ENCODE data around the gene B3GNT4.

B3GNT4 gene

DNA sequence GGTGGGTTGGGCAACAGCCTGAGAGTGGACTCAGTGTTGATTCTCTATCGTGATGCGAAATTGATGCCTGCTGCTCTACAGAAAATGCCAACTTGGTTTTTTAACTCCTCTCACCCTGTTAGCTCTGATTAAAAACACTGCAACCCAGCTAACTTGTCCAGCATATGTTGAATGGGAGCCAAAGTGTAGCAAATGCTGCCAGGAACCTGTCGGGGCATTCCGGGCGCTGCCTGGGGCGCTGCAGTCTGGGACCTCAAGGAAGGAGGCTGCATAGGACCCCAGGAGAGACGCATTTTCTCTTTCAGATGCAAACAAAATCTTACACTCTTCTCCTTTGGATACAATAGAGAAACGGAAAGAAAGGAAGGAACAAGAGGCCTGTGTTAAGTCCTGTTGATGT lies 3.9 kb downstream of the B3GNT4 start:
- H3K27ac ChIP-seq (replicated peaks) = no peak overlapping the region
- peaks cover 24% of the 10 kb centered on the region for H3K27me3 ChIP-seq (ENCODE audit: insufficient read depth, poor library complexity, severe bottlenecking)
- DNase-seq (ENCODE audit: low read depth in 1 of 2, low spot score in 1 of 2) = no peak
- H3K4me3 ChIP-seq (replicated peaks; ENCODE audit: insufficient read depth, low read length) = no peak overlapping the region
- no peak for TF ChIP-seq GABPA (IDR thresholded peaks at IDR 0.05; ENCODE audit: low read depth)
- TF ChIP-seq, protein P1, sequence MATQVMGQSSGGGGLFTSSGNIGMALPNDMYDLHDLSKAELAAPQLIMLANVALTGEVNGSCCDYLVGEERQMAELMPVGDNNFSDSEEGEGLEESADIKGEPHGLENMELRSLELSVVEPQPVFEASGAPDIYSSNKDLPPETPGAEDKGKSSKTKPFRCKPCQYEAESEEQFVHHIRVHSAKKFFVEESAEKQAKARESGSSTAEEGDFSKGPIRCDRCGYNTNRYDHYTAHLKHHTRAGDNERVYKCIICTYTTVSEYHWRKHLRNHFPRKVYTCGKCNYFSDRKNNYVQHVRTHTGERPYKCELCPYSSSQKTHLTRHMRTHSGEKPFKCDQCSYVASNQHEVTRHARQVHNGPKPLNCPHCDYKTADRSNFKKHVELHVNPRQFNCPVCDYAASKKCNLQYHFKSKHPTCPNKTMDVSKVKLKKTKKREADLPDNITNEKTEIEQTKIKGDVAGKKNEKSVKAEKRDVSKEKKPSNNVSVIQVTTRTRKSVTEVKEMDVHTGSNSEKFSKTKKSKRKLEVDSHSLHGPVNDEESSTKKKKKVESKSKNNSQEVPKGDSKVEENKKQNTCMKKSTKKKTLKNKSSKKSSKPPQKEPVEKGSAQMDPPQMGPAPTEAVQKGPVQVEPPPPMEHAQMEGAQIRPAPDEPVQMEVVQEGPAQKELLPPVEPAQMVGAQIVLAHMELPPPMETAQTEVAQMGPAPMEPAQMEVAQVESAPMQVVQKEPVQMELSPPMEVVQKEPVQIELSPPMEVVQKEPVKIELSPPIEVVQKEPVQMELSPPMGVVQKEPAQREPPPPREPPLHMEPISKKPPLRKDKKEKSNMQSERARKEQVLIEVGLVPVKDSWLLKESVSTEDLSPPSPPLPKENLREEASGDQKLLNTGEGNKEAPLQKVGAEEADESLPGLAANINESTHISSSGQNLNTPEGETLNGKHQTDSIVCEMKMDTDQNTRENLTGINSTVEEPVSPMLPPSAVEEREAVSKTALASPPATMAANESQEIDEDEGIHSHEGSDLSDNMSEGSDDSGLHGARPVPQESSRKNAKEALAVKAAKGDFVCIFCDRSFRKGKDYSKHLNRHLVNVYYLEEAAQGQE (IDR thresholded peaks at IDR 0.05; ENCODE audit: insufficient replicate concordance, low read depth) = no peak
- TF ChIP-seq POLR2AphosphoS5 (IDR thresholded peaks at IDR 0.05; ENCODE audit: low read depth) = no peak
- no peak for TF ChIP-seq SPI1 (IDR thresholded peaks at IDR 0.05; ENCODE audit: borderline replicate concordance, low read depth)
- TF ChIP-seq, protein P2, sequence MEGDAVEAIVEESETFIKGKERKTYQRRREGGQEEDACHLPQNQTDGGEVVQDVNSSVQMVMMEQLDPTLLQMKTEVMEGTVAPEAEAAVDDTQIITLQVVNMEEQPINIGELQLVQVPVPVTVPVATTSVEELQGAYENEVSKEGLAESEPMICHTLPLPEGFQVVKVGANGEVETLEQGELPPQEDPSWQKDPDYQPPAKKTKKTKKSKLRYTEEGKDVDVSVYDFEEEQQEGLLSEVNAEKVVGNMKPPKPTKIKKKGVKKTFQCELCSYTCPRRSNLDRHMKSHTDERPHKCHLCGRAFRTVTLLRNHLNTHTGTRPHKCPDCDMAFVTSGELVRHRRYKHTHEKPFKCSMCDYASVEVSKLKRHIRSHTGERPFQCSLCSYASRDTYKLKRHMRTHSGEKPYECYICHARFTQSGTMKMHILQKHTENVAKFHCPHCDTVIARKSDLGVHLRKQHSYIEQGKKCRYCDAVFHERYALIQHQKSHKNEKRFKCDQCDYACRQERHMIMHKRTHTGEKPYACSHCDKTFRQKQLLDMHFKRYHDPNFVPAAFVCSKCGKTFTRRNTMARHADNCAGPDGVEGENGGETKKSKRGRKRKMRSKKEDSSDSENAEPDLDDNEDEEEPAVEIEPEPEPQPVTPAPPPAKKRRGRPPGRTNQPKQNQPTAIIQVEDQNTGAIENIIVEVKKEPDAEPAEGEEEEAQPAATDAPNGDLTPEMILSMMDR (IDR thresholded peaks at IDR 0.05; ENCODE audit: insufficient read depth, low read length) = no peak

DNA sequence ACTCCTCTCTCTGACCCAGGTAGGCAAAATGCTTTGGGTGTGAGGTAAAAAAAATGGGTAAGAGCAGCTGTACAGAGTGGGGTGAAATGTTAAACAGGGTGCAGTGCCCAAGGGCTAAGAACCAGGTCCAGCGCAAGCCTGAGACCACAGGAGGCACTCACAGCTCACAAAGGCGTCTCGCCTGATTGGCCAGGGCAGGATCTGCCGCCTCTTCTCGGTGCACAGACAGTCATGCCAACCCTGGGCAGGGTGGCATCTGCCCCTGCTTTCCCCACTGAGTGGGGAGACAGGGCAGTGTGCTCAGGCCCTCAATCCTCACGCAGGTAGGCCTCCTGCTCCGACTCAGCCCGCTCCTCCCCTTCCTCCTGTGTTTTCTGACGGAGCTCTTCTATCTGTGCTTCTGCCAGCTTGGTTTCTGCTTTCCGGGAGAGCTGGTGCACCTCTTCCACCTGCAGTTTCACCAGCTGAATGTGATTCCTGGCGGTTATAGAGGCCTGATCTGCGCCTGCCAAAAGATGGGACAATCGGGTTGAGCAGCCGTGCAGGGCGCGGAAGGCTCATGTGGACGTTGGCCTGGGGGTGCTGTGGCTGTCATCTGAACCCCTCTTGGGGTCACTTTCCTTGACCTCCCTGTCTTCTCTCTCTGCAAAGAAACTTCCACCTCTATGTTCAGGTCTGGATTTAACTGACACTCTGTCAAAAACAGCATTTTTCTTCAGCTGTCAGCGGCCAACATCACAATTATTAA lies 4.7 kb downstream of the B3GNT4 start:
- TF ChIP-seq, protein P2 (IDR thresholded peaks at IDR 0.05; ENCODE audit: insufficient read depth, low read length) = no peak
- TF ChIP-seq GABPA (IDR thresholded peaks at IDR 0.05; ENCODE audit: low read depth) (no peak), SPI1 (IDR thresholded peaks at IDR 0.05; ENCODE audit: borderline replicate concordance, low read depth) (no peak), POLR2AphosphoS5 (IDR thresholded peaks at IDR 0.05; ENCODE audit: low read depth) (no peak)
- TF ChIP-seq, protein P1 (IDR thresholded peaks at IDR 0.05; ENCODE audit: insufficient replicate concordance, low read depth) = no peak
- DNase-seq (ENCODE audit: low read depth in 1 of 2, low spot score in 1 of 2) = no peak
- Histone ChIP-seq H3K27ac (replicated peaks) (no peak overlapping the region), H3K4me3 (replicated peaks; ENCODE audit: insufficient read depth, low read length) (no peak overlapping the region), H3K27me3 (ENCODE audit: insufficient read depth, poor library complexity, severe bottlenecking) (peaks cover 15% of the 10 kb centered on the region)

DNA sequence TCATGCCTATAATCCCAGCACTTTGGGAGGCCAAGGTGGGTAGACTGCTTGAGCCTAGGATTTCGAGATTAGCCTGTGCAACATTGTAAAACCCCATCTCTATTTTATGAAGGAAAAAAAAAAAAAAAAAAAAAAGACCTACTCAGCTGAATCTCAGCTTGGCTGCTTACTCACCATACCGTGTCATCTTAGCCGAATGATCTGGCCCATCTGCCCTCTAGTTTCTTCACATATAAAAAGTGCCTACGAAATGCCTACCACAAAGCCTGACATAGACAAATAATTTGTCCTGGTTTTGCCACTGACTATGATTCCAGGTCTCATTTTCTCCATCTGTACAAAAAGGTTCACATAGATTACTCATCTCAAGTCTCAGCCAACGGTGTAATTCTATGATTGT lies 12.3 kb downstream of the B3GNT4 start:
- H3K4me3 ChIP-seq (replicated peaks; ENCODE audit: insufficient read depth, low read length) = no peak overlapping the region
- TF ChIP-seq, protein P1 (IDR thresholded peaks at IDR 0.05; ENCODE audit: insufficient replicate concordance, low read depth) = no peak
- TF ChIP-seq POLR2AphosphoS5 (IDR thresholded peaks at IDR 0.05; ENCODE audit: low read depth) (no peak), SPI1 (IDR thresholded peaks at IDR 0.05; ENCODE audit: borderline replicate concordance, low read depth) (no peak), GABPA (IDR thresholded peaks at IDR 0.05; ENCODE audit: low read depth) (no peak)
- TF ChIP-seq, protein P2 (IDR thresholded peaks at IDR 0.05; ENCODE audit: insufficient read depth, low read length) = no peak
- DNase-seq (ENCODE audit: low read depth in 1 of 2, low spot score in 1 of 2) = no peak
- no peaks in the 10 kb centered on the region for H3K27me3 ChIP-seq (ENCODE audit: insufficient read depth, poor library complexity, severe bottlenecking)
- H3K27ac ChIP-seq (replicated peaks) = no peak overlapping the region
